Activated T-cell treated with anti-CD3 and anti-CD28 coated beads, Interleukin-2, amount 50 U/mL, for 48 hours (primary cell): Measurements from ENCODE around the gene CORO2A.

ENCODE experiments used
- DNase-seq, 2 experiments: peaks; one replicate each; pipeline ENCODE4 v3.0.0-alpha.2; 2020

CORO2A gene

GRCh38 chr9:98164912-98165311 is 27.5 kb downstream of the CORO2A start:
- DNase-seq, result no peak

DNA sequence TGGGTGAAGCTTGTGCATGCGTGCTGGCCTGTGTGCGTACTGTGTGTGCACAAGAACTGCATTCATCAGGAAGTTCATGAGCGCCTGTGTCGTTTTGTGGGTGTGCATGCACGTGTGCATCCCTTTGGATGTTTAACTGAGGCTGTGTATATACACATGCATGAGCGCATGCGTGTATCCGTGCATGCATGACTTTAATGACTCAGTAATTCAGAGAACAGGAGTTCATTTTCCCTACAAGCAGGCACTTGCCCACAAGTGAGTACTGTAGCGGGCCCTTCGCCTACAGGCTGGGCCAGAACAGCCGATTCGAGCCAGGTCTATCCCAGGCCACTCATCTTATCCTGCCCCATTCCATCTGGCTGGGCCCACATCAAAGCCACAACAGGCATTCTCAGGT is 29.8 kb downstream of the CORO2A start:
- DNase-seq, result no peak

DNA sequence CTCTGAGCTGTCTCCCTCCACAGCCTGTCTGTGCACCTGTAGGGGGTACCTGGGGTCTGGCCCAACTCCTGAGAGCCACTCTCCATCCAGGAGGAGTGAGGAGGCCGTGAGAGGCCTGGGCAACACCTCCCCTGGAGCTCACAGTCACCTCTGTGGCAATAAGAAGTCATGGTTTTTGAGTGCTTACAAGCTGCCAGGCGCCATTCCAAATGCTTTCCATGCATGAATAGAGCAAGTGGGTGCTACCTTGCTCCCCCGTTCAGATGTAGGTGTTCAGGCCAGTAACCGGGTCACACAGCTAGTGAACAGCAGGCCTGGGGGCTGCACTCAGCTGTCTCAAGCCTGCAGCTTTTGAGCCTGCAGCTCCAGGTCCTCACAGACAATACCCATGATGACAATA is 30.6 kb downstream of the CORO2A start:
- DNase-seq, result no peak

DNA sequence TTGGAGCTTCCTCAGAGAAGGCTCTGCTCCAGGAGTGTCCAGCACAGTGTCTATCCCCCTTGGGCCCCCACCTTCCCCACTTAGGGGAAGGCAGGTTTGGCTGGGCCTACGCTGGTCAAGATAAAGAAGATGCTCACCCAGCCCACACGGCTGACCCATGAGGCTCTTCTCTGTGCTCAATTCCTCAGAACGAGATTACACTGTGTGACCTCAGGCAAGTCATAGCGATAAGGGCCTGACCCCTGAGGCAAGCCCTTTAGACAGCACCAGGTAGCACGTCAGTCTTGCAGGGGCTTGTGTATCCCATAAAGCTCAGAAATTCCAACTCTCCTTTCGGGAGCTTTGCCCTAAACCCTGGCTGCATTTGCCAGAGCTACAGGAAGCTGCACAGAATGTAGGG is 32.6 kb downstream of the CORO2A start:
- no peak for DNase-seq

GRCh38 chr9:98159301-98159700 is 33.1 kb downstream of the CORO2A start:
- no peak for DNase-seq

GRCh38 chr9:98158071-98158831 is 34.2 kb downstream of the CORO2A start:
- DNase-seq, result no peak

DNA sequence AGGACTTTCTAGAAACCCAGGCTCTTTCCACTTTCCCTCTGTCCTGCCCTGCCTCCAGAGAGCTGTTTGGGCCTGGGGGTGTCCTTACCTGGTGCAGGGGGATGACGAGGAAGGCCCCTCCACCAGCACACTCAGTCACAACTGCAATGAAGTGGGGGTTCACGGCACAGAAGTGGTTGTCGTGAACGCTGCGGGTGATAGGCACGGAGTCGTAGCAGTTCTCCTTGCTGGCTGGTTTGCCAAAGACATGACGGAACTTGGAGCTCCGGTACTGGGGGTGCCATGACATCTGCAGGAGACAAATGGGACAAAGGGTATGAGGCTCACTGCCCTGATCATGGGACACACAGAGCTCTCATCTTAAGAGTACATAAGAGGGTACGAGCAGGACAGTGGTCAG is 35.1 kb downstream of the CORO2A start:
- DNase-seq, result no peak

- DNase-seq, result no peak
Observed at GRCh38 chr9:98154678-98155077, 37.8 kb downstream of the CORO2A start.

GRCh38 chr9:98152526-98152925 is 39.9 kb downstream of the CORO2A start:
- no peak for DNase-seq

DNA sequence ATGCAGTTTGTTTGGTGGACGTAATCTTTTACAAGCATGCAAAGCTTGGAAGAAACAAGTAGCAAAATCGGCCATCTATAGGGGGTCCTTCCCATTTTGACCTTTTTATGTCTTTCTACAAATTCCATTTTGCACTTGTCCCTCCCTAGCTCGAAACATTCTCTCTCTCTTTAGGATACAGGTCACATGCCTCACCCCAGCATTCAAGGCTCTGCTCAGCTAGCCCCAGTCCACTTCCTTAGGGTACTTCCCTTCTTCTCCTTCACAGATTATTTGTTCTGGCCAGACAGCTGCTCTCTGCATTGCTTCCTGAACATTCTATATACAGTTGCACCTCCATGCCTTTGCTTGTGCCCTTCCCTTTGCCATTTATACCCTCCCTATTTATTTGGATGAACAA is 41.7 kb downstream of the CORO2A start:
- DNase-seq, result no peak

DNA sequence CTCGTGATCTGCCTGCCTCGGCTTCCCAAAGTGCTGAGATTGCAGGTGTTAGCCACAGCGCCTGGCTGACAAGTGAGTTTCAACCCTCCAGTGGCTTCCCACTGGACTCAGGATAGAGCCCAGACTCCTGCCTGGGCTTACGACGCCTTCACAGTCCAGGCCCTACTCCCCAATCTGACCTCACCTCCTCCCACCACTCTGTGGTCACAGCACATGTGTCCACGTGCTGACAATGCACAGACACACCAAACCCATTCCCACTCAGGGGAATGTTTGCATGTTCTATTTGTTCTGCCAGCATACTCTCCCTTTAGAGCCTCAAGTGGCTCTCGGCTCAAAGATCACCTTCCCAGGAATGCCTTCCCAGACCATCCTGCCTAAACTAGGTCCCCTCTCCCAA is 42.3 kb downstream of the CORO2A start:
- no peak for DNase-seq

GRCh38 chr9:98149422-98149821 is 43.0 kb downstream of the CORO2A start:
- DNase-seq, result no peak

GRCh38 chr9:98148486-98148885 is 44.0 kb downstream of the CORO2A start:
- DNase-seq, result no peak

- no peak for DNase-seq
Observed at GRCh38 chr9:98147582-98147981, 44.9 kb downstream of the CORO2A start.

DNA sequence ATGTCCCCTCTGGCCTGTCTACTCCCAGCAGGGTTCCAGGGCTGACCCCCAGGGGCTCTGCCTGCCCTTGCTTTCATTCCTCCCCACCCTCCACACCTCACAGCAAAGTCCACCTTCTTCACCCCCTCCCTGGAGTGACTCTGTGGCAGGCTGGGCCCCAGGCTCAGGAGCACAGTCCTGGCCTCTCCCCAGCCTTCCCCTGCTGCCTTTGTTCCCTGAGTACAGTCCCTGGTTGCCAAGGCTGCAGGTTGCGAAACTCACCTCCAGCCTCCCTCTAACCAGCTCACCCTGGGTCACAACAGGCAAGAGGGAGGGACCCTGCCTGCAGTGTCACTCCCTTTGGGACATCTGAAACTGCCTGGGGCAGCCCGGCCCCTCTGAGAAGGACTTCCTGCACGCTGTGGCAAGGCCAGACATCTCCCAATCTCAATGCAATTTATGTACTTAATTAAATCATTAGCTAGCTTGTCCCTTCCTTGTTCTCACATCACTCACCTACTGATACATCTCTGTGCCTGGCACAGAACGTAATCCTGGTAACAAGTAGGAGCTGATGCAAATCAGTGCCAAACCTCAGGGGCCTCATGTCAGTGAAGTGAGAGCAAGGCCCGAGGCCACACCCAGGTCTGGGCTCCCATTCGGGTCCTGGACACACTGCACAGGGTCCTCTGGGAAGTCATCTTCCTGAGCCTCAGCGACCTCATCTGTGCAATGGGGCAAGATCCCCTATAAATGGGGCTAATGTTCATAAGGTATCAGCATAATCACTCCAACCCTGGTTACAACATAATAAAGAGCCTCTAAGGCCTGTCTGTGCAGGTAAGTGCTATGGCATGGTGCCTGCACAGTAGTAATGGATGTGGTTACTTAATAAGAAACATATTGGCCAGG is 46.1 kb downstream of the CORO2A start:
- DNase-seq, result no peak

DNA sequence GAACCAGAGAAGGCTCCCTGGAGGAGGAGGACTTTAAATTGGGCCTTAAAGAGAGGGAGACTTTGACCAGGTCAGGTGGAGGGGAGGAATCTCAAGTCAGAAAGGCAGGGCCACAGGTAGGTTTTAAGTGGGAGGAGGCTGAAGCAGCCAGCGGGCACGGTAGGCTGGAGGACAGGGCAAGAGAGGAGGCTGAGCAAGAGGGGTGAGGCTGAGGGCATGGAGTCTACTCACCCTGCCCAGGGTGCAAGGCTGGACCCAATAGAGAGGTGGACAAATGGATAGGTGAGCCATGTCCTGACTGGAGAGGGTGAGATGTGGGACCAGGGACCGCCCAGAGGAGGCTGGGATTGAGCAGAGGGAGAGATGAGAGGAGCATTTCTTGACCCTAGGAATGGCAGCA is 47.8 kb downstream of the CORO2A start:
- DNase-seq, result no peak

- DNase-seq, result no peak
Observed at GRCh38 chr9:98144076-98144475, 48.4 kb downstream of the CORO2A start.

DNA sequence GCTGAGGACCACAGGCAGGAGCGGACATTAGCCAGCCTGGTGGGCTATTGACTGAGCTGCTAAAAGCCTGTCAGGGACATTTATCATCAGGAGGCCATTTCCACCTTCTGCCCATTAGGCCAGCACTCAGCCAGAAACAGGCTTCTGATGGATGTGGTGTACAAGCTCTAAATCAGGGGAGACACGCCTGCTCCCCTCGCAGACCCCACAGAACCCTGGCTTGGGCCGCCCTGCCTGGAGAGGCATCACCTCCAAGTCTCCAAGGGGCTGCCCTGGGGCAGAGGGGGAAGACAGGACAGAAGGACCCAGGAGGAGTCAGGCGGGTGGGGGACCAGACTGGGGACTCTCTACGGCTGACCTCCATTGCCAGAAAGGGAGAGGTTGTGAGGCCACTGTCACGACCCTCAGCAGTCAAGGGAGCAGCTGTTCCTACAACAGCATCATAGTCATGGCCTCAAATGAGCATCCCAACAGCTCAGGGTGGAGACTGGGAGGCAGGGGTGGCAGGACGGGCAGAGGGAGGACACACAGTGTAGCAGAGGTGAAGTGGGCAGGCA is 49.4 kb downstream of the CORO2A start:
- DNase-seq, result no peak

- DNase-seq, result no peak
Observed at GRCh38 chr9:98142182-98142907, 50.1 kb downstream of the CORO2A start.

DNA sequence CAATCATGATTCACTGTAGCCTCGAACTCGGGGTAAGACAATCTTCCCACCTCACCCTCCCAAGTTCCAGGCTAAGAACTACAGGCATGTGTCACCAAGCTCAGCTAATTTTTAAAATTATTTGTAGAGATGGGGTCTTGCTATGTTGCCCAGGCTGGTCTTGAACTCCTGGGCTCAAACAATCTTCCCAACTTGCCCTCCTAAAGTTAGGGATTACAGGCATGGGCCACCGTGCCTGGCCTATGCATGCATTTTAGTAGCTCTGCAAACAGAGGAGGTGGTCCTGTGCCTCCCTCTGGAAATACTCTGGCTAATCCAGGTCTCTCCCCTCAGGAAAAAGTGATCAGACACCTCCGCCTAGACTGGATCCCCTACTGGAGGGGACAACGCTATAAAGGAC is 51.9 kb downstream of the CORO2A start:
- no peak for DNase-seq

DNA sequence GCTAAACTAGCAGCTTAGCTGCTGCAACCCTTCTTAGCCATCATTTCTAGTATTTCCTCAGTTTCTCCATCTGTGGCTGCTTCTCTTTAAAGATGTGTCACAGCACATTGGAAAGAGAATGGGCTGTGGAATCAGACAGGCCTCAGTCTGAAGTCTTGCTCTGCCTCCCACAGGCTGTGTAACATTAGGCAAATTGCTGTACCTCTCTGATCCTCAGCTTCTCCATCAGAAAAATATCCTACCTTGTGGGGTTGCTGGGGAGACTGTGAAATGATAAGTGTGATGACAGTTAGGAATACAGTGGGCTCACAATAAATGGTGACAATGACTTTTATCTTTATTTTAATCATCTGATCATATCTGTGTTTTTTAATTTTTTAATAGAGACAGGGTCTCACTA is 55.9 kb downstream of the CORO2A start:
- no peak for DNase-seq

DNA sequence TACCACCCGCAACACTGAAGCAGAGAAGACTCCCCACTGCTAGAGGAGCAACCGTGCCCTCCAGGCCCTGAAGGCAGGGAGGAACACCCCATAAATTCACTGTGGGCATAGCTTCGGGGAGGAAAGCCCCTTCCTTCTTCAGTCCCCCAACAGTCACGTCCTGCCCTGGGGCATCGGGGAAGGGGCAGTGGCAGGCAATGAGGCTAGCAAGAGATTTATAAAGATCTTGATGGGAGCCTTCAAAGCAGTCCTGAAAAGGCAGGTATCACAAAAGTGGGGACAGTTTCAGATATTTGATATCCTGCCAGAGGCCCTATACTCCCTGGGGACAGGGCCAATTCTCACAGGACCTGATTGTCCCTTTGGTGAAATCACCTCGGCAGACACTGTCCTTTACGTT is 56.5 kb downstream of the CORO2A start:
- no peak for DNase-seq

DNA sequence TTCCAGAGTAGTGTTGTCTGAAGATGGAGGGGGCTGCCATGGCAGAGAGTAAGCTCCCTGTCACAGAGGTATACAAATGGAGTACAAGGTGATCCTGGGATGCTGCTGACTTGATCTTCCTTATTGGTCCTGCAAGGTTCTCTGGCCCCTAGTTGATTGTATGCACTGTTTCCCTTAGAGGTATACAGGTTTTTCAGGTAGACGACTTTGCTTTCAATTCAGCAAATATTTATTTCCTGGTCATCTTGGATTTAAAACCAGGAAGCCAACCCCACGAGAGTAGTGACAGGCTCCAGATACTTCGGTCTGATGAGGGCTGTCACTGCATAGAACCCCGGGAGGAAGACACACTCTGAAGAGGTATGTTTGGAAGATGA is 56.9 kb downstream of the CORO2A start:
- no peak for DNase-seq
